Measurements from ENCODE around the gene ADGRL1. TPM values are rescaled to one million over a fixed set of nuclear protein-coding genes. Genes with fewer than 3 reads are reported as not detected.

Gene ADGRL1
- polyA plus RNA-seq, 1 experiment: 2.0 TPM

GRCh38 chr19:14162871-14163297 lies 43.1 kb downstream of the ADGRL1 start:
- TF ChIP-seq, protein P1, sequence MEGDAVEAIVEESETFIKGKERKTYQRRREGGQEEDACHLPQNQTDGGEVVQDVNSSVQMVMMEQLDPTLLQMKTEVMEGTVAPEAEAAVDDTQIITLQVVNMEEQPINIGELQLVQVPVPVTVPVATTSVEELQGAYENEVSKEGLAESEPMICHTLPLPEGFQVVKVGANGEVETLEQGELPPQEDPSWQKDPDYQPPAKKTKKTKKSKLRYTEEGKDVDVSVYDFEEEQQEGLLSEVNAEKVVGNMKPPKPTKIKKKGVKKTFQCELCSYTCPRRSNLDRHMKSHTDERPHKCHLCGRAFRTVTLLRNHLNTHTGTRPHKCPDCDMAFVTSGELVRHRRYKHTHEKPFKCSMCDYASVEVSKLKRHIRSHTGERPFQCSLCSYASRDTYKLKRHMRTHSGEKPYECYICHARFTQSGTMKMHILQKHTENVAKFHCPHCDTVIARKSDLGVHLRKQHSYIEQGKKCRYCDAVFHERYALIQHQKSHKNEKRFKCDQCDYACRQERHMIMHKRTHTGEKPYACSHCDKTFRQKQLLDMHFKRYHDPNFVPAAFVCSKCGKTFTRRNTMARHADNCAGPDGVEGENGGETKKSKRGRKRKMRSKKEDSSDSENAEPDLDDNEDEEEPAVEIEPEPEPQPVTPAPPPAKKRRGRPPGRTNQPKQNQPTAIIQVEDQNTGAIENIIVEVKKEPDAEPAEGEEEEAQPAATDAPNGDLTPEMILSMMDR (IDR thresholded peaks at IDR 0.05; ENCODE audit: low read depth, low read length): no peak
- Histone ChIP-seq H3K4me3 (ENCODE audit: low read depth, low read length) (no peak overlapping the region), H3K27ac (ENCODE audit: low read depth, low read length) (no peak overlapping the region), H3K27me3 (ENCODE audit: control insufficient read depth, insufficient read depth, low read length) (no peaks in the 10 kb centered on the region), H3K9me3 (ENCODE audit: control insufficient read depth, insufficient read depth, low read length) (peaks cover 6% of the 10 kb centered on the region; the same call in 1 of the 2 replicates)
- ChIA-PET CTCF (no interaction called here), POLR2A (no interaction called here)
- DNase-seq (ENCODE audit: low read depth, low spot score): no peak

DNA sequence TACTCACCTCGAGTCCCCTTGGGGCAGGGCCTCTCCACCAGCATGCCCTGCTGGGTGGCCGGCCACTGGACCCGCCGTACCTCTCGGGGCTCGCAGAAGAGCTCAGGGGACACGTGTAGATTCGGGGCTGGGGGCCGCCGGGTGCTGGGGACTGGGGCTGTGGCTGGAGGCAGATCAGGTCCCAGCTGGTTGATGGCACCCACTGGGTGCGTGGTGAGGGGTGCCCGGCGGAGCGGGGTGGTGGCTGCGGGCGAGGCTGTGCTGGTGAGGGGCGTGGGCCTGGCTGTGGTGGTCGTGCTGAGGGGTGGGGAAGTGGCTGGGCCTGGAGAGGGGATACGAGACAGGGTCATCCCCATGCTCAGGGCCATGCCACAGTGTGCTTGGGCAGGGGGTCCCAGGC lies 44.7 kb downstream of the ADGRL1 start:
- Histone ChIP-seq H3K27ac (ENCODE audit: low read depth, low read length) (no peak overlapping the region), H3K27me3 (ENCODE audit: control insufficient read depth, insufficient read depth, low read length) (no peaks in the 10 kb centered on the region), H3K4me3 (ENCODE audit: low read depth, low read length) (no peak overlapping the region), H3K9me3 (ENCODE audit: control insufficient read depth, insufficient read depth, low read length) (peaks cover 6% of the 10 kb centered on the region; the same call in 1 of the 2 replicates)
- TF ChIP-seq, protein P1 (IDR thresholded peaks at IDR 0.05; ENCODE audit: low read depth, low read length): no peak
- ChIA-PET CTCF (no interaction called here), POLR2A (no interaction called here)
- no peak for DNase-seq (ENCODE audit: low read depth, low spot score)

DNA sequence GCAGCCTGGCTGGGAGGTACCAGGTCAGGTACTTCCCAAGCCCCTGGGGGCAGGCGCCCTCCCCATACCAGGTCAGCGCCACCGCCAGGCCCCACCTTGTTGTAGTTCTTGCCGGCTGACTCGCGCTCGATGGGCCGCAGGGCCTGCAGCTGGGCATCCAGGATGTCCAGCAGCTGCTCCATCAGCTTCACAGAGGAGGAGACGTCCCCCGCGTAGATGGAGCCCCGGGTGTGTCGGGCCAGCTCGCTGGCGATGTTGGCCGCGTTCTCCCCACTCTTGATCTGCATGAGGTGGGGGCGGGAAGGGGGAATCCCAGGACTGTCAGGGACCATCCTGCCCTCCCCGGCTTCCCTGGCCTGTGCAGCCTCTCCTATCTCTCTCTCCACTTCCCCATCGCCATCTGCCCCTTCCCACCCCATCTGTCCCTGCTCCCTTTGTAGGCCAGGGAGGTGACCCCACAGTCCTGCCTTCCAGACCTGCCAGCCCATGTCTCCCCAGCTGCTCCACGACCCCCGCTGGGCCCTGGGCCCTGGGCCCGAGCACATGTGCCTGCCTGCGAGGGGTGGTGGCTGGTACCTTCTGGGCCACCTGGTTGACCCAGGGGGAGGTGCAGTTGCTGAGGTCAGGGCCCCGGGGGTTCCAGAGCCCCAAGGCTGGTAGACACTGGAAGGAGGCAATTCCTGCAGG lies 45.8 kb downstream of the ADGRL1 start:
- POLR2A ChIA-PET: no interaction called here

DNA sequence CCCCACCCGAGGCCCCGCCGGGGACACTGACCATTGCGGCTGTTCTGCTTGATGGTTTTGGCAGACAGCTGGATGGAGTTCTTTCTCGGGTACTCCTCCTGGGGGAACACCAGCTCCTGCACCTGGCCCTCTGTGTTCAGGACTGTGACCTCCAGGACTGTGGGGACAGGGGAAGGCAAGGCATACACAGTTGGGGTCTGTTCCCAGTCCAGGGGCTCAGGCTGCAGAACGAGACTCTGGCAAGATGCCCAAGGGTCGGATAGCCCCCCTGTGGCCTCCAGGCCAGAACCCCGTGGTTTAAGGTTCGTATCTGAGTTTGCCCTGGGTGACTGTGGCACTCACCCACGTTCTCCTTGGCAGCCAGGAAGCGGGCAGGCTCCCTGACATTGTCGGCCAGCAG lies 46.9 kb downstream of the ADGRL1 start:
- peaks cover 6% of the 10 kb centered on the region; the same call in 1 of the 2 replicates for H3K9me3 ChIP-seq (ENCODE audit: control insufficient read depth, insufficient read depth, low read length)
- no peak for DNase-seq (ENCODE audit: low read depth, low spot score)
- no peaks in the 10 kb centered on the region for H3K27me3 ChIP-seq (ENCODE audit: control insufficient read depth, insufficient read depth, low read length)
- TF ChIP-seq, protein P1 (IDR thresholded peaks at IDR 0.05; ENCODE audit: low read depth, low read length): no peak
- ChIA-PET POLR2A (no interaction called here), CTCF (no interaction called here)
- no peak overlapping the region for H3K4me3 ChIP-seq (ENCODE audit: low read depth, low read length)
- no peak overlapping the region for H3K27ac ChIP-seq (ENCODE audit: low read depth, low read length)

More for the DNA sequence above, 45.8 kb downstream of the ADGRL1 start:
- CTCF ChIA-PET: no interaction called here
- Histone ChIP-seq H3K9me3 (ENCODE audit: control insufficient read depth, insufficient read depth, low read length) (peaks cover 6% of the 10 kb centered on the region; the same call in 1 of the 2 replicates), H3K27me3 (ENCODE audit: control insufficient read depth, insufficient read depth, low read length) (no peaks in the 10 kb centered on the region), H3K4me3 (ENCODE audit: low read depth, low read length) (no peak overlapping the region), H3K27ac (ENCODE audit: low read depth, low read length) (no peak overlapping the region)
- no peak for DNase-seq (ENCODE audit: low read depth, low spot score)
- TF ChIP-seq, protein P1 (IDR thresholded peaks at IDR 0.05; ENCODE audit: low read depth, low read length): no peak

GRCh38 chr19:14158276-14159023 lies 47.5 kb downstream of the ADGRL1 start:
- Histone ChIP-seq H3K9me3 (ENCODE audit: control insufficient read depth, insufficient read depth, low read length) (peaks cover 6% of the 10 kb centered on the region; the same call in 1 of the 2 replicates), H3K27me3 (ENCODE audit: control insufficient read depth, insufficient read depth, low read length) (no peaks in the 10 kb centered on the region), H3K27ac (ENCODE audit: low read depth, low read length) (peak overlapping the region; percentile 2), H3K4me3 (ENCODE audit: low read depth, low read length) (no peak overlapping the region)
- TF ChIP-seq, protein P1 (IDR thresholded peaks at IDR 0.05; ENCODE audit: low read depth, low read length): no peak
- CTCF ChIA-PET: no interaction called here
- POLR2A ChIA-PET: no interaction called here
- no peak for DNase-seq (ENCODE audit: low read depth, low spot score)
